ENCODE data around the gene PAPPA.

The PAPPA gene

GRCh38 chr9:116182876-116183275, 29.3 kb downstream of the PAPPA start:
- no peak for DNase-seq (ENCODE audit: low read depth in 2 of 2)

- DNase-seq (ENCODE audit: low read depth in 2 of 2): no peak
Measured at GRCh38 chr9:116187570-116188170, 34.1 kb downstream of the PAPPA start.

- no peak for DNase-seq (ENCODE audit: low read depth in 2 of 2)
Measured at GRCh38 chr9:116189683-116190082, 36.1 kb downstream of the PAPPA start.

GRCh38 chr9:116190637-116191396, 37.2 kb downstream of the PAPPA start:
- no peak for DNase-seq (ENCODE audit: low read depth in 2 of 2)

GRCh38 chr9:116191576-116192415, 38.2 kb downstream of the PAPPA start:
- no peak for DNase-seq (ENCODE audit: low read depth in 2 of 2)

GRCh38 chr9:116193636-116194035, 40.0 kb downstream of the PAPPA start:
- no peak for DNase-seq (ENCODE audit: low read depth in 2 of 2)

GRCh38 chr9:116196806-116197205, 43.2 kb downstream of the PAPPA start:
- DNase-seq (ENCODE audit: low read depth in 2 of 2): no peak

GRCh38 chr9:116198344-116198743, 44.8 kb downstream of the PAPPA start:
- DNase-seq (ENCODE audit: low read depth in 2 of 2): no peak

- DNase-seq (ENCODE audit: low read depth in 2 of 2): no peak
Measured at GRCh38 chr9:116202219-116202912, 48.8 kb downstream of the PAPPA start.

- DNase-seq (ENCODE audit: low read depth in 2 of 2): no peak
Measured at GRCh38 chr9:116204252-116204882, 50.8 kb downstream of the PAPPA start.

- DNase-seq (ENCODE audit: low read depth in 2 of 2): no peak
Measured at GRCh38 chr9:116207371-116208111, 54.0 kb downstream of the PAPPA start.

GRCh38 chr9:116208417-116209232, 55.0 kb downstream of the PAPPA start:
- DNase-seq (ENCODE audit: low read depth in 2 of 2): no peak

- DNase-seq (ENCODE audit: low read depth in 2 of 2): no peak
Measured at GRCh38 chr9:116209414-116210116, 56.0 kb downstream of the PAPPA start.

GRCh38 chr9:116212986-116213692, 59.5 kb downstream of the PAPPA start:
- DNase-seq (ENCODE audit: low read depth in 2 of 2): no peak

GRCh38 chr9:116213693-116214047, 60.1 kb downstream of the PAPPA start:
- DNase-seq (ENCODE audit: low read depth in 2 of 2): no peak

- no peak for DNase-seq (ENCODE audit: low read depth in 2 of 2)
Measured at GRCh38 chr9:116218399-116218798, 64.8 kb downstream of the PAPPA start.

GRCh38 chr9:116219686-116220085, 66.1 kb downstream of the PAPPA start:
- DNase-seq (ENCODE audit: low read depth in 2 of 2): no peak

GRCh38 chr9:116223926-116224325, 70.3 kb downstream of the PAPPA start:
- DNase-seq (ENCODE audit: low read depth in 2 of 2): no peak

All from stimulated activated CD8-positive, alpha-beta memory T cell treated with anti-CD3 and anti-CD28 coated beads, Interleukin-15, amount 100 ng/mL, for 4 hours (primary cell).